Mammary epithelial cell (primary cell): ENCODE data around the gene CRIM1.

Experiments used
- CTCF ChIP-seq, 2 donors: IDR thresholded peaks in 1 of 2; conservative IDR thresholded peaks in 1 of 2; 2 replicates each; pipeline ENCODE4 v1.5.1; 2011 to 2012; ENCODE audit warnings: inconsistent platforms in 2 of 2, low read length in 2 of 2, mild to moderate bottlenecking in 2 of 2, control low read depth in 1 of 2, low read depth in 1 of 2; ENCODE audit not compliant: insufficient read depth in 1 of 2; ENCODE audit errors: extremely low read depth in 1 of 2
- EZH2 ChIP-seq: IDR thresholded peaks from 2 replicates; pipeline ENCODE4 v1.6.1; 2012; ENCODE audit warnings: low read length, inconsistent platforms, borderline replicate concordance

GRCh38 chr2:36425608-36426355 is 70.2 kb downstream of the CRIM1 start:
- no peak for TF ChIP-seq CTCF (conservative IDR thresholded peaks at IDR 0.05 in 1 of 2, IDR thresholded peaks at IDR 0.05 in 1 of 2; ENCODE audit: extremely low read depth in 1 of 2, insufficient read depth in 1 of 2, low read depth in 1 of 2, low read length in 2 of 2)
- TF ChIP-seq EZH2, result no peak
